Stomach (tissue), 4 donors: ENCODE measurements around the gene ROCK2.

Experiments used
- EP300 ChIP-seq: sonication (generic); formaldehyde crosslinking; IDR thresholded peaks from one replicate; pipeline ENCODE4 v1.6.1; 2017; ENCODE audit warnings: antibody characterized with exemption
- TF ChIP-seq, protein P1 (sequence below), 7 experiments: fragments of 450-650 bp in 4 of 7; fragments of 200-600 bp in 3 of 7; sonication (generic) in 3 of 7; IDR thresholded peaks; one replicate each; pipeline ENCODE4 v1.5.1; 2016 to 2019; ENCODE audit warnings: antibody characterized with exemption in 7 of 7, control low read depth in 2 of 7, mild to moderate bottlenecking in 1 of 7

DNA sequence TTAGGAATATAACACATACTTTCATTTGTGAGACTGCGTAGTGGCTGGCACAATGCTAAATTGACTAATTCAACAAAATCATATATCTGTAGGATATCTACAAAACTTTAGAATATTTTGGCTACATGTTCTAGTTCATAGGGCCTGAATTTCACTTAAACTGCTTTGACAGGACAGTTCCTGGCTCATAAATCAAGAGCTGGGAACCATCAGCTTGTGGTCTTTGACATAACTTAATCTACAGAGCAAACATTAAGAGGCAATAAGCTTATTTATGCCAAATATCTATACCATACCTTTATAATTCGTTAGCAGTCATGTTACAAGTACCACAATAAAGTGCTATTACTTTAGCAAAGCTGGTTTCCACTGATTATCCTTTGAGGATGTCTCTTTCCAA is 83.5 kb downstream of the ROCK2 start:
- TF ChIP-seq, protein P1, sequence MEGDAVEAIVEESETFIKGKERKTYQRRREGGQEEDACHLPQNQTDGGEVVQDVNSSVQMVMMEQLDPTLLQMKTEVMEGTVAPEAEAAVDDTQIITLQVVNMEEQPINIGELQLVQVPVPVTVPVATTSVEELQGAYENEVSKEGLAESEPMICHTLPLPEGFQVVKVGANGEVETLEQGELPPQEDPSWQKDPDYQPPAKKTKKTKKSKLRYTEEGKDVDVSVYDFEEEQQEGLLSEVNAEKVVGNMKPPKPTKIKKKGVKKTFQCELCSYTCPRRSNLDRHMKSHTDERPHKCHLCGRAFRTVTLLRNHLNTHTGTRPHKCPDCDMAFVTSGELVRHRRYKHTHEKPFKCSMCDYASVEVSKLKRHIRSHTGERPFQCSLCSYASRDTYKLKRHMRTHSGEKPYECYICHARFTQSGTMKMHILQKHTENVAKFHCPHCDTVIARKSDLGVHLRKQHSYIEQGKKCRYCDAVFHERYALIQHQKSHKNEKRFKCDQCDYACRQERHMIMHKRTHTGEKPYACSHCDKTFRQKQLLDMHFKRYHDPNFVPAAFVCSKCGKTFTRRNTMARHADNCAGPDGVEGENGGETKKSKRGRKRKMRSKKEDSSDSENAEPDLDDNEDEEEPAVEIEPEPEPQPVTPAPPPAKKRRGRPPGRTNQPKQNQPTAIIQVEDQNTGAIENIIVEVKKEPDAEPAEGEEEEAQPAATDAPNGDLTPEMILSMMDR (IDR thresholded peaks at IDR 0.05): no peak
- no peak for TF ChIP-seq EP300
